T-cell (primary cell): ENCODE results near the gene SMCO4. TPM values are rescaled to one million over a fixed set of nuclear protein-coding genes. Genes with fewer than 3 reads are reported as not detected.

Source experiments
- ATAC-seq, 4 experiments: fragments of 200-7000 bp in 3 of 4; fragments of 150-1000 bp in 1 of 4; cut with Tn5 transposase; replicated peaks in 1 of 4; 1 replicate in 3 of 4; 2 replicates in 1 of 4; pipeline ENCODE4 v1.10.0; 2021; ENCODE audit warnings: moderate library complexity in 3 of 4, mild to moderate bottlenecking in 2 of 4, moderate number of reproducible peaks in 1 of 4
- CTCF ChIA-PET, 2 donors: fragments of 300-600 bp; sonication (Branson Sonifier 250); formaldehyde crosslinking; loops; one replicate each; lab custom pipeline; 2022; ENCODE audit warnings: antibody characterized with exemption in 2 of 2; lab: Charles Lee
- POLR2A ChIA-PET, 2 donors: fragments of 300-600 bp; sonication (Branson Sonifier 250); formaldehyde crosslinking; loops; one replicate each; lab custom pipeline; 2022; ENCODE audit warnings: antibody characterized with exemption in 2 of 2; lab: Charles Lee
- DNase-seq, 35 experiments: peaks; one replicate each; pipeline versions ENCODE4 v3.0.0 to v3.0.0-alpha.2; 2013 to 2023
- H3K27ac ChIP-seq: one replicate; pipeline ENCODE4 v1.5.1; 2013; ENCODE audit warnings: low read length
- H3K27me3 ChIP-seq, 2 experiments: replicated peaks in 1 of 2; 1 replicate in 1 of 2; 2 replicates in 1 of 2; pipeline versions ENCODE4 v1.6.1 to v1.7.0; 2013; ENCODE audit warnings: low read length in 1 of 2, mixed read lengths in 1 of 2; ENCODE audit not compliant: control insufficient read depth in 2 of 2, insufficient read depth in 2 of 2; ENCODE audit errors: extremely low read depth in 1 of 2
- H3K36me3 ChIP-seq, 2 donors: 1 replicate in 1 of 2; 2 replicates in 1 of 2; pipeline versions ENCODE4 v1.6.1 to v1.7.0; 2013; ENCODE audit warnings: low read length in 1 of 2; ENCODE audit not compliant: control insufficient read depth in 2 of 2, insufficient read depth in 1 of 2; ENCODE audit errors: extremely low read depth in 1 of 2
- H3K4me1 ChIP-seq, 2 experiments: 1 replicate in 1 of 2; 2 replicates in 1 of 2; pipeline versions ENCODE4 v1.6.1 to v1.7.0; 2013; ENCODE audit warnings: low read length in 2 of 2, mixed read lengths in 1 of 2; ENCODE audit not compliant: insufficient read depth in 2 of 2, control insufficient read depth in 1 of 2; ENCODE audit errors: extremely low read depth in 1 of 2
- H3K4me3 ChIP-seq, 2 donors: 1 replicate in 1 of 2; 2 replicates in 1 of 2; pipeline versions ENCODE4 v1.5.1 to v1.7.0; 2013; ENCODE audit warnings: mild to moderate bottlenecking in 2 of 2, low read length in 1 of 2, moderate library complexity in 1 of 2; ENCODE audit not compliant: control insufficient read depth in 1 of 2; ENCODE audit errors: extremely low read depth in 1 of 2
- H3K9me3 ChIP-seq: 2 replicates; pipeline ENCODE4 v1.7.0; 2013
- H3K27ac Mint-ChIP-seq, 2 donors: one replicate each; pipeline ENCODE4 v1.8.0; 2020 to 2021; ENCODE audit warnings: mild to moderate bottlenecking in 2 of 2, mixed read lengths in 2 of 2
- H3K27me3 Mint-ChIP-seq, 2 donors: one replicate each; pipeline ENCODE4 v1.8.0; 2021 to 2022; ENCODE audit warnings: mixed read lengths in 2 of 2
- H3K36me3 Mint-ChIP-seq: one replicate; pipeline ENCODE4 v1.8.0; 2021; ENCODE audit warnings: mixed read lengths
- H3K4me1 Mint-ChIP-seq, 3 donors: one replicate each; pipeline ENCODE4 v1.8.0; 2020 to 2022; ENCODE audit warnings: mixed read lengths in 3 of 3, mild to moderate bottlenecking in 1 of 3
- H3K4me3 Mint-ChIP-seq, 3 donors: one replicate each; pipeline ENCODE4 v1.8.0; 2020 to 2022; ENCODE audit warnings: mild to moderate bottlenecking in 3 of 3, mixed read lengths in 3 of 3, moderate library complexity in 3 of 3
- H3K9me3 Mint-ChIP-seq, 3 donors: one replicate each; pipeline ENCODE4 v1.8.0; 2020 to 2022; ENCODE audit warnings: mixed read lengths in 3 of 3
- WGBS: methylation state at CpG from one replicate; pipeline ENCODE4 v1.1.5; 2013; ENCODE audit warnings: missing lambda C conversion rate; ENCODE audit not compliant: insufficient coverage; 5-methylcytosine and 5-hydroxymethylcytosine counted together
- total RNA-seq, 35 experiments: library from RNA in 6 of 35; stranded (reverse) in 6 of 35; fragments of 120-200 nt in 1 of 35; gene quantifications; one replicate each; pipeline versions ENCODE4 v1.2.1 to v1.2.4 and lab custom pipeline; 2013 to 2026

Gene SMCO4
- total RNA-seq, 5 donors from 2014 or later (not counting 1 experiment from before 2014, with no cell fraction given), result 2.2 to 6.5 (median 4.7) TPM; not detected in 1

- Histone ChIP-seq H3K9me3 (no peaks in the 10 kb centered on the region), H3K4me1 (peaks cover 3 to 7% of the 10 kb centered on the region in 2 experiments), H3K27ac (no peak overlapping the region), H3K36me3 (peaks cover 0 to 3% of the 10 kb centered on the region in 2 donors), H3K4me3 (no peak overlapping the region), H3K27me3 (no peaks in the 10 kb centered on the region)
- H3K4me1 Mint-ChIP-seq, result peaks cover 15 to 27% (median 21%) of the 10 kb centered on the region in 3 donors
- 94% methylated on average over 2 of the region's 4 CpGs for WGBS
- H3K4me3 Mint-ChIP-seq, result no peak overlapping the region
- ATAC-seq, result no peak
- POLR2A ChIA-PET, result no interaction called here
- no peak overlapping the region for H3K27ac Mint-ChIP-seq
- CTCF ChIA-PET, result no interaction called here
- H3K9me3 Mint-ChIP-seq, result no peaks in the 10 kb centered on the region
- no peaks in the 10 kb centered on the region for H3K27me3 Mint-ChIP-seq
- no peaks in the 10 kb centered on the region for H3K36me3 Mint-ChIP-seq
- no peak for DNase-seq
These were observed 26.1 kb downstream of the SMCO4 start for GRCh38 chr11:93517041-93517440.

- 81% methylated on average over 2 of the region's 5 CpGs for WGBS
- Mint-ChIP-seq H3K4me1 (peaks cover 5 to 15% (median 10%) of the 10 kb centered on the region in 3 donors), H3K4me3 (no peak overlapping the region), H3K9me3 (no peaks in the 10 kb centered on the region), H3K27ac (no peak overlapping the region), H3K27me3 (no peaks in the 10 kb centered on the region), H3K36me3 (no peaks in the 10 kb centered on the region)
- DNase-seq, result no peak
- ChIA-PET CTCF (no interaction called here), POLR2A (no interaction called here)
- ATAC-seq, result no peak
- peaks cover 0 to 3% of the 10 kb centered on the region in 2 donors for H3K36me3 ChIP-seq
- no peaks in the 10 kb centered on the region for H3K27me3 ChIP-seq
- no peak overlapping the region for H3K4me3 ChIP-seq
- no peaks in the 10 kb centered on the region for H3K4me1 ChIP-seq
- H3K27ac ChIP-seq, result no peak overlapping the region
- H3K9me3 ChIP-seq, result no peaks in the 10 kb centered on the region
These were observed 27.7 kb downstream of the SMCO4 start for GRCh38 chr11:93515441-93516025.

- H3K36me3 ChIP-seq, result peaks cover 0 to 3% of the 10 kb centered on the region in 2 donors
- Mint-ChIP-seq H3K27ac (no peak overlapping the region), H3K27me3 (no peaks in the 10 kb centered on the region), H3K4me1 (peaks cover 5 to 7% (median 7%) of the 10 kb centered on the region in 3 donors), H3K36me3 (no peaks in the 10 kb centered on the region), H3K9me3 (no peaks in the 10 kb centered on the region), H3K4me3 (no peak overlapping the region)
- no peaks in the 10 kb centered on the region for H3K9me3 ChIP-seq
- H3K4me1 ChIP-seq, result no peaks in the 10 kb centered on the region
- H3K27me3 ChIP-seq, result no peaks in the 10 kb centered on the region
- ATAC-seq (no peak), DNase-seq (no peak)
- no peak overlapping the region for H3K4me3 ChIP-seq
- POLR2A ChIA-PET, result no interaction called here
- H3K27ac ChIP-seq, result no peak overlapping the region
- no CpG with 5 or more reads among the region's 4 CpGs for WGBS
- CTCF ChIA-PET, result no interaction called here
These were observed 28.5 kb downstream of the SMCO4 start for GRCh38 chr11:93514712-93515111.

DNA sequence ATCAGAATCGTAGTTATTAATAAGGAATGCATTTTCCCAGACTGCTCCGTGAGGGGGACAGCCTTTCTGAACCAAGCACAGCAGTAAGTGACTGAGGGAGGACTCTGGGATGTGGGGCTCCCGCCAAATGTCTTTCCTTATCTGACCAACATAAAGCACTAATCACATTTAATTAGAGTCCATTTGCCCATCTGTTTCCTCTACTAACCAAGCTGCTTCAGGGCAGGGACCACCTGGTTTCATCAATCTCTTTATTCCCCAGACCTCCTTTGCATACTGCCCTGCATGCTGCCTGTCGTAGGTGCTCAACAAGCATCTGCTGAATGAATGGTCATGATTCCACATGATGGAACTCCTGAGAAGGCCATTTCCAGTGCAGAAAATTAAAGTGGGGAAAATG lies 29.4 kb downstream of the SMCO4 start:
- ATAC-seq, result no peak
- POLR2A ChIA-PET, result no interaction called here

GRCh38 chr11:93512949-93513667 lies 30.1 kb downstream of the SMCO4 start:
- 100% methylated on average over 1 of the region's 3 CpGs for WGBS

More for the DNA sequence above, 29.4 kb downstream of the SMCO4 start:
- CTCF ChIA-PET, result no interaction called here
- H3K36me3 ChIP-seq, result peaks cover 0 to 3% of the 10 kb centered on the region in 2 donors
- peaks cover 0 to 4% (median 0%) of the 10 kb centered on the region in 3 donors for H3K9me3 Mint-ChIP-seq
- H3K4me1 Mint-ChIP-seq, result peaks cover 0 to 5% (median 2%) of the 10 kb centered on the region in 3 donors
- no peaks in the 10 kb centered on the region for H3K9me3 ChIP-seq
- no peaks in the 10 kb centered on the region for H3K27me3 ChIP-seq
- no peaks in the 10 kb centered on the region for H3K36me3 Mint-ChIP-seq
- no peak overlapping the region for H3K4me3 Mint-ChIP-seq
- no peak for DNase-seq
- H3K27ac ChIP-seq, result no peak overlapping the region
- no peak overlapping the region for H3K27ac Mint-ChIP-seq
- 100% methylated on average over 1 of the region's 4 CpGs for WGBS
- H3K4me1 ChIP-seq, result no peaks in the 10 kb centered on the region
- no peak overlapping the region for H3K4me3 ChIP-seq
- no peaks in the 10 kb centered on the region for H3K27me3 Mint-ChIP-seq

DNA sequence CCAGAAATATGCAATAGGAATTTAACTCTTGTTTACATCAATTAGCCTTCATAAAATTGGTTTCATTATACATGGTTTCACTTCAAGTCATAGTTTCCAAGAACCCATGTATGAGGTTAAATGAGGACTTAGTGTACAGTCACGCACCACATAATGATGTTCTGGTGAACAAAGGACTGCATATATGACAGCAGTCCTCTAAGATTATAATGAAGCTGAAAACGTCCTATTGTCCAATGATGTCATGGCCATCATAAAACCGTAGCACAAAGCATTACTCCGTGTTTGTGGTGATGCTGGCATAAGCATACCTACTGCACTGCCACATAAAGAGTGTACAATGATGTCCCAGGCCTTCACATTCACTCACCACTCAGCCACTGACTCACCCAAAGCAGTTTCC lies 31.1 kb downstream of the SMCO4 start:
- H3K9me3 ChIP-seq, result no peaks in the 10 kb centered on the region
- H3K9me3 Mint-ChIP-seq, result peaks cover 0 to 7% (median 0%) of the 10 kb centered on the region in 3 donors
- ChIA-PET CTCF (no interaction called here), POLR2A (no interaction called here)
- WGBS, result 84% methylated on average over 2 of the region's 4 CpGs
- no peaks in the 10 kb centered on the region for H3K27me3 Mint-ChIP-seq
- H3K36me3 Mint-ChIP-seq, result peaks cover 4% of the 10 kb centered on the region
- no peak for DNase-seq
- H3K27ac Mint-ChIP-seq, result no peak overlapping the region
- H3K4me3 ChIP-seq, result no peak overlapping the region
- H3K4me1 ChIP-seq, result no peaks in the 10 kb centered on the region
- no peak overlapping the region for H3K27ac ChIP-seq
- H3K4me1 Mint-ChIP-seq, result no peaks in the 10 kb centered on the region
- H3K4me3 Mint-ChIP-seq, result no peak overlapping the region
- H3K36me3 ChIP-seq, result peaks cover 0 to 3% of the 10 kb centered on the region in 2 donors
- no peak for ATAC-seq
- no peaks in the 10 kb centered on the region for H3K27me3 ChIP-seq

More at GRCh38 chr11:93512949-93513667, 30.1 kb downstream of the SMCO4 start:
- H3K4me1 ChIP-seq, result no peaks in the 10 kb centered on the region
- Mint-ChIP-seq H3K36me3 (peaks cover 4% of the 10 kb centered on the region), H3K27me3 (no peaks in the 10 kb centered on the region), H3K9me3 (peaks cover 0 to 7% (median 0%) of the 10 kb centered on the region in 3 donors), H3K4me1 (peaks cover 0 to under 1% (median 0%) of the 10 kb centered on the region in 3 donors), H3K27ac (no peak overlapping the region), H3K4me3 (no peak overlapping the region)
- ChIA-PET POLR2A (no interaction called here), CTCF (no interaction called here)
- H3K9me3 ChIP-seq, result no peaks in the 10 kb centered on the region
- DNase-seq (no peak), ATAC-seq (no peak)
- no peak overlapping the region for H3K27ac ChIP-seq
- no peaks in the 10 kb centered on the region for H3K27me3 ChIP-seq
- no peak overlapping the region for H3K4me3 ChIP-seq
- H3K36me3 ChIP-seq, result peaks cover 0 to 3% of the 10 kb centered on the region in 2 donors
